ACHN (cell line): ENCODE data around the gene TTLL5.
"Not testable (repeated sequence)": the region's sequence is repeated elsewhere in the genome, so short reads cannot be mapped to it uniquely, and the experiment has no call there.

Experiments used
- DNase-seq: peaks from one replicate; pipeline ENCODE4 v3.0.0-alpha.2; 2015
- in situ Hi-C: cut with HindIII; loops from 2 replicates; pipeline ENCODE4 v1.10.0; 2017; ENCODE audit warnings: low sequenced_read_pairs, low pct_ligation_motif_present, low pct_unique_long_range_greater_than_20kb

The TTLL5 gene

GRCh38 chr14:75685910-75686309 is 24.9 kb downstream of the TTLL5 start:
- no peak for DNase-seq
- in situ Hi-C loops: no loop called here

GRCh38 chr14:75689012-75689411 is 28.0 kb downstream of the TTLL5 start:
- in situ Hi-C loops: no loop called here
- DNase-seq: no peak

- no peak for DNase-seq
- in situ Hi-C loops: no loop called here
Measured at GRCh38 chr14:75690010-75690409, 29.0 kb downstream of the TTLL5 start.

GRCh38 chr14:75695025-75695424 is 34.0 kb downstream of the TTLL5 start:
- DNase-seq, in situ Hi-C loops: not testable (repeated sequence)

GRCh38 chr14:75697386-75697785 is 36.3 kb downstream of the TTLL5 start:
- DNase-seq: no peak
- in situ Hi-C loops: no loop called here

GRCh38 chr14:75697918-75698317 is 36.9 kb downstream of the TTLL5 start:
- no peak for DNase-seq
- in situ Hi-C loops: no loop called here

GRCh38 chr14:75699331-75699730 is 38.3 kb downstream of the TTLL5 start:
- in situ Hi-C loops: no loop called here
- DNase-seq: no peak

- DNase-seq: no peak
- in situ Hi-C loops: no loop called here
Measured at GRCh38 chr14:75700295-75700694, 39.2 kb downstream of the TTLL5 start.

- in situ Hi-C loops: no loop called here
- no peak for DNase-seq
Measured at GRCh38 chr14:75702122-75702521, 41.1 kb downstream of the TTLL5 start.

- DNase-seq: no peak
- in situ Hi-C loops: no loop called here
Measured at GRCh38 chr14:75702616-75703261, 41.7 kb downstream of the TTLL5 start.

GRCh38 chr14:75703467-75703866 is 42.4 kb downstream of the TTLL5 start:
- in situ Hi-C loops: no loop called here
- DNase-seq: no peak

GRCh38 chr14:75705014-75705413 is 44.0 kb downstream of the TTLL5 start:
- in situ Hi-C loops: no loop called here
- DNase-seq: no peak

GRCh38 chr14:75709207-75709812 is 48.3 kb downstream of the TTLL5 start:
- in situ Hi-C loops: no loop called here
- DNase-seq: peak; percentile 72

- peak; percentile 67 for DNase-seq
- in situ Hi-C loops: no loop called here
Measured at GRCh38 chr14:75711105-75711795, 50.2 kb downstream of the TTLL5 start.

- in situ Hi-C loops: no loop called here
- peak; percentile 87 for DNase-seq
Measured at GRCh38 chr14:75711796-75712211, 50.8 kb downstream of the TTLL5 start.

GRCh38 chr14:75714991-75715390 is 53.9 kb downstream of the TTLL5 start:
- no peak for DNase-seq
- in situ Hi-C loops: no loop called here

GRCh38 chr14:75715926-75716780 is 55.1 kb downstream of the TTLL5 start:
- peak; percentile 66 for DNase-seq
- in situ Hi-C loops: no loop called here

- no peak for DNase-seq
- in situ Hi-C loops: no loop called here
Measured at GRCh38 chr14:75717729-75718128, 56.7 kb downstream of the TTLL5 start.

- in situ Hi-C loops: no loop called here
- no peak for DNase-seq
Measured at GRCh38 chr14:75718199-75718598, 57.2 kb downstream of the TTLL5 start.
